ENCODE data around the gene NOP56. TPM values are rescaled to one million over a fixed set of nuclear protein-coding genes. Genes with fewer than 3 reads are reported as not detected.

Gene NOP56
- total and polyA plus RNA-seq, 9 of the 15 experiments (the other 6 are each of a cell fraction or from before 2014, with no cell fraction given) = 295 to 697 (median 439) TPM

DNA sequence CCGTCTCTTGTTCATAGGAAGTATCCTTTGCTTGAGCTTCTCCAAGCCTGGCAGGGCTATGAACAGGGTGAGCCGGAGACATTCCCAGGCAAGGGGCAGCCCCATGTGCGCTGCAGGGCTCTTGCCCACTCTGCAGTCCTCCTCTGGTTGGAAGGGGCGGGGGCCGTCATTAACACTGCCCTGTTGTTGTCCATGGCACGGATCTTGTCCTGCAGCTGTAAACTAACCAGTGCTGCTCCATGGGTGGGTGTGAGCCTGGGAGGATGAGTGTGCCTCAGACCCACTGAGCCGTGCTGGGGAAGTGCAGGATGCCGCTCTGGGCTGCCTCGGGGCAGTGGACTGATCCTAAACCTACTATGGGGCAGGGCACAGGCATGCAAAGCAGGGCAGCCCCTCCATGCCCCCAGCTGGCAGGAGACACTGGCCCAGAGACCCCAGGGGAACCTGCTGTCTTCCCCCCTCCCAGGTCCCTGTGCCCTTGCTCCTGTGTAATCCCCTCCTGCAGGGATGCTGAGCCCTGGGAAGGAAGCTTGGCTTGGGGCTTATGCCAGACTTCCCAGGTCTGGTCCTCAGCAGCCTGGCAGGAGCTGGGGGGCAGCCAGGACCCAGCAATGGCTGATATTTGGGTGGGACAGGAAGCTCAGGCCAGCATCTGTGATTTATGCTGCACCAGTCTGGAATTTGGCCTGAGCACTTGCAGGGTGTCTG lies 48.6 kb downstream of the NOP56 start:
- no peak overlapping the region for H3K4me2 ChIP-seq (ENCODE audit: insufficient read depth, low read length)
- H3K36me3 ChIP-seq (ENCODE audit: control insufficient read depth, insufficient read depth, low read length) = no peaks in the 10 kb centered on the region
- no peak overlapping the region for H3K27ac ChIP-seq (ENCODE audit: extremely low read depth, low read depth, low read length)
- in situ Hi-C loops (cut with MboI) = no loop called here
- CTCF ChIA-PET (ENCODE audit: low intra/inter-chr PET ratio) = no interaction called here
- no peak overlapping the region for H2AFZ ChIP-seq (ENCODE audit: low read depth, low read length)
- peaks cover 3 to 59% of the 10 kb centered on the region in 2 experiments; a peak in 4 of 5 replicates for H3K27me3 ChIP-seq (ENCODE audit: control insufficient read depth in 2 of 2, insufficient read depth in 2 of 2, low read length in 2 of 2)
- BruUV-seq (replicated peaks) = no TSS peak
- H3K4me3 ChIP-seq = no peak overlapping the region
- no peaks in the 10 kb centered on the region for H3K9me3 ChIP-seq (replicated peaks; ENCODE audit: control insufficient read depth, insufficient read depth, low read depth, low read length)
- TF ChIP-seq, protein P1, sequence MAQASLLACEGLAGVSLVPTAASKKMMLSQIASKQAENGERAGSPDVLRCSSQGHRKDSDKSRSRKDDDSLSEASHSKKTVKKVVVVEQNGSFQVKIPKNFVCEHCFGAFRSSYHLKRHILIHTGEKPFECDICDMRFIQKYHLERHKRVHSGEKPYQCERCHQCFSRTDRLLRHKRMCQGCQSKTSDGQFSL (CRISPR knock-in tag; IDR thresholded peaks at IDR 0.05) = no peak
- TF ChIP-seq, protein P1 (tag; IDR thresholded peaks at IDR 0.05) = no peak
- TF ChIP-seq MYBL2 (IDR thresholded peaks at IDR 0.05; ENCODE audit: low read depth) (no peak), MYBL2 (CRISPR knock-in tag; IDR thresholded peaks at IDR 0.05; ENCODE audit: borderline replicate concordance) (no peak), EHMT2 (IDR thresholded peaks at IDR 0.05) (no peak), NFXL1 (CRISPR knock-in tag; IDR thresholded peaks at IDR 0.05) (no peak), ZNF175 (CRISPR knock-in tag; IDR thresholded peaks at IDR 0.05; ENCODE audit: low read depth) (no peak), TBP (optimal IDR thresholded peaks at IDR 0.05; ENCODE audit: low read depth, low read length) (no peak), RHOXF2B (CRISPR knock-in tag; conservative IDR thresholded peaks at IDR 0.05) (no peak), ZNF184 (CRISPR knock-in tag; IDR thresholded peaks at IDR 0.05) (no peak), GTF2A2 (tag; IDR thresholded peaks at IDR 0.05) (no peak), GTF2E2 (tag; IDR thresholded peaks at IDR 0.05) (no peak), NR1H2 (CRISPR knock-in tag; IDR thresholded peaks at IDR 0.05) (no peak), ZNF766 (CRISPR knock-in tag; conservative IDR thresholded peaks at IDR 0.05) (no peak), MTA3 (IDR thresholded peaks at IDR 0.05; ENCODE audit: borderline replicate concordance) (no peak)
- TF ChIP-seq, protein P2, sequence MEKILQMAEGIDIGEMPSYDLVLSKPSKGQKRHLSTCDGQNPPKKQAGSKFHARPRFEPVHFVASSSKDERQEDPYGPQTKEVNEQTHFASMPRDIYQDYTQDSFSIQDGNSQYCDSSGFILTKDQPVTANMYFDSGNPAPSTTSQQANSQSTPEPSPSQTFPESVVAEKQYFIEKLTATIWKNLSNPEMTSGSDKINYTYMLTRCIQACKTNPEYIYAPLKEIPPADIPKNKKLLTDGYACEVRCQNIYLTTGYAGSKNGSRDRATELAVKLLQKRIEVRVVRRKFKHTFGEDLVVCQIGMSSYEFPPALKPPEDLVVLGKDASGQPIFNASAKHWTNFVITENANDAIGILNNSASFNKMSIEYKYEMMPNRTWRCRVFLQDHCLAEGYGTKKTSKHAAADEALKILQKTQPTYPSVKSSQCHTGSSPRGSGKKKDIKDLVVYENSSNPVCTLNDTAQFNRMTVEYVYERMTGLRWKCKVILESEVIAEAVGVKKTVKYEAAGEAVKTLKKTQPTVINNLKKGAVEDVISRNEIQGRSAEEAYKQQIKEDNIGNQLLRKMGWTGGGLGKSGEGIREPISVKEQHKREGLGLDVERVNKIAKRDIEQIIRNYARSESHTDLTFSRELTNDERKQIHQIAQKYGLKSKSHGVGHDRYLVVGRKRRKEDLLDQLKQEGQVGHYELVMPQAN (IDR thresholded peaks at IDR 0.05; ENCODE audit: borderline replicate concordance) = no peak
- ATAC-seq (no peak), DNase-seq (ENCODE audit: extremely low read depth in 1 of 4, low spot score in 3 of 4) (no peak), FAIRE-seq (no peak)
- POLR2A ChIA-PET = interaction anchor here (1.1 kb wide), 1 partner anchor 230 kb away, joined by 4 read pairs; the partner anchor contains the start of gene SNRPB
- H3K4me1 ChIP-seq (replicated peaks in 1 of 2; ENCODE audit: control insufficient read depth in 2 of 2, insufficient read depth in 2 of 2, low read length in 2 of 2) = no peaks in the 10 kb centered on the region
- intact Hi-C loops (cut with micrococcal nuclease) = no loop called here
- 0% methylated on average over 9 of the region's 9 CpGs for WGBS (ENCODE audit: insufficient coverage, low coverage, missing lambda C conversion rate)
- no peaks in the 10 kb centered on the region for H3K79me2 ChIP-seq (ENCODE audit: control insufficient read depth, insufficient read depth, low read length)
- H3K9ac ChIP-seq (ENCODE audit: insufficient read depth in 1 of 2, low read depth in 2 of 2, low read length in 2 of 2) = no peak overlapping the region
- no peaks in the 10 kb centered on the region for H3K9me1 ChIP-seq (ENCODE audit: control insufficient read depth, insufficient read depth, low read length)
- H4K20me1 ChIP-seq (replicated peaks; ENCODE audit: control insufficient read depth, insufficient read depth, low read length) = no peaks in the 10 kb centered on the region; the same call in 1 of the 2 replicates

Measured in K562 (cell line).